Activated naive CD4-positive, alpha-beta T cell (primary cell): ENCODE data around the gene NPBWR2.
"Not testable (repeated sequence)": the region's sequence is repeated elsewhere in the genome, so short reads cannot be mapped to it uniquely, and the experiment has no call there.

ENCODE experiments used
- DNase-seq, 4 experiments: peaks; one replicate each; lab custom pipeline; 2025; lab: John Stamatoyannopoulos, UW

Gene NPBWR2

GRCh38 chr20:64144144-64144912 lies 37.0 kb upstream of the NPBWR2 start:
- no peak for DNase-seq

GRCh38 chr20:64143018-64143801 lies 35.8 kb upstream of the NPBWR2 start:
- no peak for DNase-seq

DNA sequence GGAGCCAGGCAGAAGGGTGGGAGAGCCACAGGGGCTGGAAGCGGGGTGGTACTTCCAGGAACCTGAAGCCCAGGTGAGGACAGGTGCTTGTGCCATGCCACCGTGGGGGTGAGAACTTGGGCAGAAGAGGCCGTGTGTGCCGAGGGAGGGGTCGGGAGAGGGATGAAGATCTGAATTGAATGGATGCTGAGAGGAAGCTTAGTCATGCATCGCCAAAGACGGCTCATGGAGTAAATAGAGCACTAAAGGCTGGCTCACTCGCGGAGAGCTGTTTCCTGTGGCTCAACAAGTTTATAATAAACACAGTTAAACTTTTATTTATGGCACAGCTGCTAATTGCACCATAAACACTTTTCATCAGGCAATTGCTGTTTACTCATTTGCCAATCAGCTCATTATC lies 35.2 kb upstream of the NPBWR2 start:
- no peak for DNase-seq

DNA sequence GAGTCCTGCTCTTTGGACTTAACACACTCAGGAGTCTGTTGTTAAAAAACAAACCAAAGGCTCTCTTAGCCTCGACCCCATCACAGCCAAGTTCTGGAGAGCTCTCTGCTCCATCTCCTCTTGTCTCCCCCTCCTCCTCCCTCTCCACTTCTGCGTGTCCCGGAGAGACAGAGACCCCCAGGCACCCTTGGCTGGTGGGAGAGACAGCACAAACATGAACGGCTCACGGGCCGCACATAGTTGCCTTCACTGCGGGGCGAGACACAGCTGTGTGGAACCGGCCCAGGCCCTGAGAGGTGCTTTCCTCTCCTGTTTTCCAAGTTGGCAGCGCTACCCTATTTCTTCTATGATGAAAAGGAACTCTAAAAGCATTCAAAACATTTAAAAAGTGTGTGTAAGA lies 33.6 kb upstream of the NPBWR2 start:
- DNase-seq = no peak

DNA sequence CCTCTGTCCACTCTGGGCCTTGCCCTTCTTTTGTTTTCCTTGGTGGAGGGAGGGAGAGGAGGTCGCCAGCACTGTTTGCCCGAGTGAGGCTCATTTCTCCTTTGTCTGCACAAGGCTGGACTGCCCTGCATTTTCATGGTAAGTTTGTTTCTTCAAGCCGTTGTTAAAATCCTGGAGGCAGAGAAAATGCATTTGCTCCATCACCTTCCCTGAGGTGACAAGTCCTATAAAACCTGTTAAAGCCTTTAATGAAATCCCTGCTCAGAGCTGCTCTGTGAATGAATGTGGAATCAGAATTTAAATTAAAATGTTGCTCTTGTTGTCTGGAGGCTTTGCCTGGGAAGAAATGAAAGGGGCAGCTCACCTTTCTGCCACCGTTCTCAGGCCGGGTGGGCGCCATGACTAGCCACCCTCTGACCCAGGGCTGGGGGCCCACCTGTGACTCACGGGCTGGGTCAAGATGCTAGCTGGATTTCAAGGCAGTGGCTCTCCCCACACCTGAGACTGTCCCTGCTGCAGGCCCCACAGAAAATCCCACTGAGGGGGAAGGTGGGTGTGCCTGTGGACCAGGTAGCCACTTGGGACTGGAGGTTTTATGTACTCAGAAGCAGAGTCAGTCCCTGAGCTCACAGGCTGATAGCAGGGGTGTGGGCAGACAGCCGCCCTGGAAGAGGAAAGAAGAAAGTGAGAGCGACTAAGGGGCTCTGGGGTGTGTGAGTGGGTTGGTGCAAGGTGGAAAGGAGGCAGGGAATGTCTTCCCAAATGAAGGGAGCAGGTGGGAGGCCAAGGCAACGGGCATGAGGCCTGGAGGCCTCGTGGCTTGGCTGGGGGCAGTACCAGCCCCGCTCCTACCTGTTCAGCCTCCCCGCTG lies 32.9 kb upstream of the NPBWR2 start:
- DNase-seq = no peak

- no peak for DNase-seq
Measured at GRCh38 chr20:64139199-64140060, 32.1 kb upstream of the NPBWR2 start.

DNA sequence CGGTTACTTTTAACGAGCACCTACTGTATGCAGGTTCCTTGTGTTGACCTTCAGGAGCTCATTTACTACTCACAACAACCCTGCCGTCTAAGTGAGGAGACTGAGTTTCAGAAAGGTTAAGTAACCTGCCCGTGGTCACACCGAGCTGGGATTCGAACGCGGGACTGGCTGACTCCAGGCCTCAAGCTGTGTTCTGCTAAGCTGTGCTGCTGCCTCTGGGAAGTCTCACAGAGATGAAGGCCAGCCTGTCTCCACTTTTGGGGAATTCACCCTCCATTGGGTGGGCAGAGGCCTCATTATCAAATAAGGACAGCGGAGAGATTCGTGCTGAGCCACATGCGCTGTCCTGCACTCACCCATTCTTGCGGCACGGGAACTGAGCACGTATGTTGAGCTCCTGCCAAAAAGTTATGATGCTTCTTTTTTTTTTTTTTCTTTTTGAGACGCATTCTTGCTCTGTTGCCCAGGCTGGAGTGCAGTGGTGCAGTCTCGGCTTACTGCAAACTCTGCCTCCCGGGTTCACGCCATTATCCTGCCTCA lies 31.0 kb upstream of the NPBWR2 start:
- DNase-seq = no peak

GRCh38 chr20:64137598-64138031 lies 30.2 kb upstream of the NPBWR2 start:
- DNase-seq = no peak

DNA sequence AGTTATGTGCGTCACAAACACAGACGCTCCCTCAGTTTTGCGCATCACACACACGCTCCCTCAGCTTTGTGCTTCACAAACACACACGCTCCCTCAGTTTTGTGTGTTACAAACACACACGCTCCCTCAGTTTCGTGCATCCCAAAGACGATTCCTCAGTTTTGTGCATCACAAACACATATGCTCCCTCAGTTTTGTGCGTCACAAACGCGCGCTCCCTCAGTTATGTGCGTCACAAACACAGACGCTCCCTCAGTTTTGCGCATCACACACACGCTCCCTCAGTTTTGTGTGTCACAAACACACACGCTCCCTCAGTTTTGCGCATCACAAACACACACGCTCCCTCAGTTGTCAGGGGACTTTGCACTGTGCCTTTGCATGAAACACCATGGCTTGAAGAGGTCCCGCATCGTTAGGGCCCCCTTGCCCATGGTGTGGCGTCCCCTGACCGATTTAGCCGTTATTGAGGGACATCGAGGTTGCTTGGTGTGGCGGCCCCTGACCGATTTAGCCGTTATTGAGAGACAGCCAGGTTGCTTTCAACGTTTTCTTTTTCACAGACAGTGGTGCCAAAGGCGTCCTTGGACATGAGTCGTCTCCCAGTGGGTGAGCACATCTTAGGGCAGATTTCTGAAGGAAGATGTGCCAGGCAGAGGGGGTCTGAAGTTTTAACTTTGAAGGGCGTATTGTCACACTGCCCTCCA lies 28.8 kb upstream of the NPBWR2 start:
- no peak for DNase-seq

DNA sequence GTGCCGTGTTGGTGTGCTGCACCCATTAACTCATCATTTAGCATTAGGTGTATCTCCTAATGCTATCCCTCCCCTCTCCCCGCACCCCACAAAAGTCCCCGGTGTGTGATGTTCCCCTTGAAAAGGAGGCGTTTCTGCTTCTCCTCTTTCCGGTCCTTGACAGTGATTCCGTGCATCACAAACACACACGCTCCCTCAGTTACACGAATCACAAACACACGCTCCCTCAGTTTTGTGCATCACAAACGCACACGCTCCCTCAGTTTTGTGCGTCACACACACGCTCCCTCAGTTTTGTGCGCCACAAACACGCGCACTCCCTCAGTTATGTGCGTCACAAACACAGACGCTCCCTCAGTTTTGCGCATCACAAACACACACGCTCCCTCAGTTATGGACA lies 27.4 kb upstream of the NPBWR2 start:
- not testable (repeated sequence) for DNase-seq

GRCh38 chr20:64133951-64134407 lies 26.6 kb upstream of the NPBWR2 start:
- DNase-seq = no peak

DNA sequence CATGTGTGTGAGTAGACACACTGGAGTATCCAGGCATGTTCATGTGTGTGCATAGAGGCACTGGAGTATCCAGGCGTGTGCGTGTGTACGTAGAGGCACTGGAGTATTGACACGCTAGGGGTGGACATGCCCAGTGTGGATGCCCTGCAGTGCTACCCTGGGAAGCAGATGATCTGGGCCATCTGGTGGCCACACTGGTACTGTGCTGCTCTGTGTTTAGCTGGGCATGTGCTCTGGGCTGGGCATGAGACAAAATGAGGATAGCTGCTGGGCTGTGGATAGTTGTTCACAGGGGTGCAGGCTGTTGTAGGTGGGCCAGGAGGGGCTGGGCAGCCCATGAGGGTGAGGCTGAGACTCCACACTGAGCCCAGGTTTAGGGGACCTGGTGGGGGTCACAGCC lies 24.0 kb upstream of the NPBWR2 start:
- DNase-seq = no peak

DNA sequence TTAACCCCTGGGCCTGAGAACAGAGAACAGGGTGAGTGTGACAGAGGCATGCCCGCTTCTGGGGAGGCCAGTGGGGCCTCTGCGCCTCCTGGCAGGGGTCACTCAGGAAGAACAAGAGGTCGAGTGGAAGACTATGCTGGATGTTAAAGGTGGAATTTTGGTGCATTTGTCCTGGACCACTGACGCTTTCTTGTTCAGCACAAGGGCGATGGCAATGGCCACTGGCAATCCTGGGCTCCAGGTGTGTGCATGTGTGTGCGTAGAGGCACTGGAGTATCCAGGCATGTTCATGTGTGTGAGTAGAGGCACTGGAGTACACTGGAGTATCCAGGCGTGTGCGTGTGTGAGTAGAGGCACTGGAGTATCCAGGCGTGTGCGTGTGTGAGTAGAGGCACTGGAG lies 23.5 kb upstream of the NPBWR2 start:
- DNase-seq = no peak

DNA sequence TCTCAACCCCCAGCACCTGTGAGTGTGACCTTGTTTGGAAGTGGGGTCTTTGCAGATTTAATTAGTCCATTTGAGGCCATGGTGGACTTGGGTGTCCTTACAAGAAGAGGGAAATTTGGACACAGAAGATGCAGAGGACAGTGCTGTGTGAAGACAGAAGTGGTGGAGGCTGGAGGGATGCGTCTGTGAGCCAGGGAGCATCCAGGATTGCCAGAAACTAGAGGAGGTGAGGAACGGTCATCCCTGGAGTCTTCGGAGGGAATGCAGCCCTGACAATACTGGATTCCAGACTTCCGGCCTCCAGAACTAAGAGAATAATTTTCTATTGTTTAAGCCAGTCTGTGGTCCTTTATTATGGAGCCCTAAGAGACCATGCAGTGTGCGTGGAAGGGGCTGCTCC lies 22.9 kb upstream of the NPBWR2 start:
- no peak for DNase-seq

GRCh38 chr20:64129146-64129782 lies 21.9 kb upstream of the NPBWR2 start:
- DNase-seq = no peak

DNA sequence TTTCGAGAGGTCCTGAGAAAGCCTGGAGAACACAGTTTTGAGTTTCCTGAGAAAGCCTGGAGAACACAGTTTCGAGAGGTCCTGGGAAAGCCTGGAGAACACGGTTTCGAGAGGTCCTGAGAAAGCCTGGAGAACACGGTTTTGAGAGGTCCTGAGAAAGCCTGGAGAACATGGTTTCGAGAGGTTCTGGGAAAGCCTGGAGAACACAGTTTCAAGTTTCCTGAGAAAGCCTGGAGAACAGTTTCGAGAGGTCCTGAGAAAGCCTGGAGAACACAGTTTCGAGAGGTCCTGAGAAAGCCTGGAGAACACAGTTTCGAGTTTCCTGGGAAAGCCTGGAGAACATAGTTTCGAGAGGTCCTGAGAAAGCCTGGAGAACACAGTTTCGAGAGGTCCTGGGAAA lies 16.2 kb upstream of the NPBWR2 start:
- DNase-seq = not testable (repeated sequence)

DNA sequence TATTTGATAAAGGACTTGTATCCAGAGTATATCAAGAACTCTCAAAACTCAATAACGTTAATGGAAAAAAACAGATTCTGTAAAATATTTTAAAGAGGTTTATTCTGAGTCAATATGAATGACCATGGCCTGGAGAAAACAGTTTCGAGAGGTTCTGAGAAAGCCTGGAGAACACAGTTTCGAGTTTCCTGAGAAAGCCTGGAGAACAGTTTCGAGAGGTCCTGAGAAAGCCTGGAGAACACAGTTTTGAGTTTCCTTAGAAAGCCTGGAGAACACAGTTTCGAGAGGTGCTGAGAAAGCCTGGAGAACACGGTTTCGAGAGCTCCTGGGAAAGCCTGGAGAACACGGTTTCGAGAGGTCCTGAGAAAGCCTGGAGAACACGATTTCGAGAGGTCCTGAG lies 15.6 kb upstream of the NPBWR2 start:
- DNase-seq = not testable (repeated sequence)

DNA sequence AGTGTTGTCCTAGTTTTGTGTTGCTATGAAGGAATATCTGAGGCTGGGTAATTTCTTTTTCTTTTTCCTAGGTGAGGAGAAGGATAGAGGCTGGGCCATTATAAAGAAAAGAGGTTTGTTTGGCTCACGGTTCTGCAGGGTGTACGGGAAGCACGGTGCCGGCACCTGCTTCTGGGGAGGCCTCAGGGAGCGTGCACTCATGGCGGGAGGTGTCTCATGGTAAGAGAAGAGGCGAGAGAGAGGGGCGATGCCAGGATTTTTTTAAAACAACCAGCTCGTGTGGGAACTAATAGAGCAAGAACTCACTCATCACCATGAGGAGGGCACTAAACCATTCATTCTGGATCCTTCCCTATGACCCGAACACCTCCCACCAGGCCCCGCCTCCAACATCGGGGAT lies 14.2 kb upstream of the NPBWR2 start:
- no peak for DNase-seq

DNA sequence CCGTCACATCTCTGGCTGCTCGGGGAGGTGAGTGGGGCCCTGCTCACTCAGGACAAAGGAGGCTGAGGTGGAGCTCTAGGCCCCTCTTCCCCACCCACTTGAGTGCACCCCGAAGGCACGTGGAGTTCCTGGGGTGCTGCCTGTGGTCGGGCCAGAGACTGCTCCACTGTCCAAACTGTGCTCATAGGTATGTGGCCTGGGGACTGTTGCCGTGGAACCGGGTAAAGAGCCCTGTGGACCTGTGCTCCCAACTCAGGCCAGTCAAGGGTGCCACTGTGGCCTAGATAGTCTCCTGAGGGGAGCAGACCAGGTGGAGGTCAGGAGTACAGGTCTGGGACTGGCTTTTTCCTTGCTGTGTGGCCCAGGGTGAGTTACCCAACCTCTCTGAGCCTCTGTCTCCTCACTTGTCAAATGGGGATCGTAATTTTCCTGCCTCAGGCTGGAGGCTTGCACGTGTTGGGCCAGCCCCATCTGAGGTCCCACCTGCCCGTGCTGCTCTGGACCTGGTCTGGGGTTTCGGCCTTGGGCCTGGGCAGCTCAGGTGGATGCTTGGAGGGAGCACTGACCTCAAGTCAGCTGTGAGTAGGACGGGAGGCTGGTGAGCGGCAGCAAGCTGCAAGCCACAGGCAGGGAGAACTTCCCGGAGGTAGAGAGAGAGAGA lies 12.4 kb upstream of the NPBWR2 start:
- DNase-seq = no peak
